Skin of body (tissue), 2 donors: ENCODE data around the gene PTP4A2. TPM values are rescaled to one million over a fixed set of nuclear protein-coding genes. Genes with fewer than 3 reads are reported as not detected.

ENCODE experiments used
- DNase-seq: peaks from one replicate; lab custom pipeline; 2025; lab: John Stamatoyannopoulos, UW
- total RNA-seq: library from RNA; depleted of rRNA; stranded (reverse); fragments of >200 nt; gene quantifications from one replicate; pipeline ENCODE4 v1.2.3, GENCODE V29; 2014

PTP4A2 gene
- total RNA-seq, result 173 TPM

DNA sequence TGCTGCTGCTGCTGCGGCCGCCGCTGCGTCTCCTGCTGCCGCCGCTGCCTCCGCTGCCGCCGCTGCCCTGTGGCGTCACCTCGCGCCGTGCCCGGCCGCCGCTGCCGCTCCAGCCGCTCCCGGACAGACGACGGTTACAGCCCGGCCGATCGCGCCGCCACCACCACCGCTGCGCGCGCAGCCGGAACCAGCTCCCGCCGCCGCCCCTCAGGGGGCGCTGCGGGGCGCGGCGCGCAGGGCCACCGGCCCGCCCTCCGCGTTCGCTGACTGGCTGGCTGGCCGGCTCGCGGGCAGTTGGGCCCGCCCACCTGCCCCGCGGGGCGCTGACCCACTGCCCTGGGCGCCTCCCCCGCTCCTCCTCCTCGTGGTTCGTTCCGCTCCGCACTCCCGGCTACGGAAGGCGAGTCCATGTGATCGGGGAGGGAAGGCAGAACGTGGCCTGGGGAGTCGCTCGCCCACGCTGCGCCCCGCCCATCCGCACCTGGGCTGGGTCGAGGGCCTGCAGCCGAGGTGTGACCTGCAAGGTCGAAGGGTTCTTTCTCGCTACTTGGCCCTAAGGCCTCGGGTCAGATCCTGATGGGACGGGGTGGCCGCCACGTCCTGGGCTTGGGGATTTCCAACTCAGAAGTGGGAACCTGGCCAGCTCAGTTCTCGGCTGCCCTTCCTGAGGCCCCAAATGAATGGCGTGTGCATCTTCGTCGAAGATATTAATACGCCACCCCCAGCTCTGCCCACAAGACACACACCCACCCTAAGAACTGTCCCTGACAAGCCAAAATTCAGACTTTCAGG is at the start of gene PTP4A2:
Gene PTP4A2, minus strand, starts transcription at position 185 of the 792 bp plus-strand sequence. CDS start 19,303 bp downstream, outside the sequence.
- DNase-seq, result peak; percentile 86

DNA sequence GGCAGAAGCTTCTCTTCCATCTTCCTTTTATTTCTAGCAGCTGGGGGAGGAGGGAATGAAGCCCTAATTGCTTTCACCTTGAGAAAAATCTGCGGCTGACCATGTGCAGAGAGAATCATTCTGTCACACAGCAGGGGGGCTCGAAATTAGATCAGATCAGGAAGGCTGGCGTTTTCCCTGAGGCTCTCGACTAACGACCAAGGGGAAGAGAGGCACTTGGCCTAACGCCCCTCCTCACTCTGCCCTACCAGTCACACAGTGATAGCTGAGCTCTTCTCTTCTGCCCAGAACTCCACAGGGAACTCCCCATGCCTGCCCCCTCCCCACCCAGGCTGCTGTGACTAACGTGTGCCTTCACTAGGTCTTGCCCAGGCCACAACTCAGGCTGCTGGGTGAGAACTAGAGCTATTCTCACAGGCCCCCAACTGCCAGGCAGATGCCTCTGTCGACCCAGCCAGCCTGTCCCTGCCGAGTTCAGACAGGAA is 49.0 kb upstream of the PTP4A2 start:
- DNase-seq, result no peak

DNA sequence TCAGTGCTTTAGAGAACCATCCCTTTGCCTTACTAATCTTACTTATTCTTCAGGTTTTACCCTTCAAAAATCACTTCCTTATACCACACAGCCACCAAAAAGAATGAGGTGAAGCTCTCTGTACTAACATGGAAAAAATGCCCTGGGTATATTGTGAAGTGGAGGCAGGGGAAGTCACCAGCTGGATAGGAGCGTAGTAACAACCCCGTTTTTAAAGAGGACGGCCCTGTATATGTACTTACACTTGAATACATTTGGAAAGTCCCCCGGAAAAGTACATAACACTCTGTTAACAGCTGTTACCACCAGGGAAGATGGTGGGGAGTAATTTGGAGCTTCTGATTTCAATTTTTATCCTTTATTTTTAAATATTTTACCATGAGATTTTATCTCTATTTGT is 47.3 kb upstream of the PTP4A2 start:
- no peak for DNase-seq

DNA sequence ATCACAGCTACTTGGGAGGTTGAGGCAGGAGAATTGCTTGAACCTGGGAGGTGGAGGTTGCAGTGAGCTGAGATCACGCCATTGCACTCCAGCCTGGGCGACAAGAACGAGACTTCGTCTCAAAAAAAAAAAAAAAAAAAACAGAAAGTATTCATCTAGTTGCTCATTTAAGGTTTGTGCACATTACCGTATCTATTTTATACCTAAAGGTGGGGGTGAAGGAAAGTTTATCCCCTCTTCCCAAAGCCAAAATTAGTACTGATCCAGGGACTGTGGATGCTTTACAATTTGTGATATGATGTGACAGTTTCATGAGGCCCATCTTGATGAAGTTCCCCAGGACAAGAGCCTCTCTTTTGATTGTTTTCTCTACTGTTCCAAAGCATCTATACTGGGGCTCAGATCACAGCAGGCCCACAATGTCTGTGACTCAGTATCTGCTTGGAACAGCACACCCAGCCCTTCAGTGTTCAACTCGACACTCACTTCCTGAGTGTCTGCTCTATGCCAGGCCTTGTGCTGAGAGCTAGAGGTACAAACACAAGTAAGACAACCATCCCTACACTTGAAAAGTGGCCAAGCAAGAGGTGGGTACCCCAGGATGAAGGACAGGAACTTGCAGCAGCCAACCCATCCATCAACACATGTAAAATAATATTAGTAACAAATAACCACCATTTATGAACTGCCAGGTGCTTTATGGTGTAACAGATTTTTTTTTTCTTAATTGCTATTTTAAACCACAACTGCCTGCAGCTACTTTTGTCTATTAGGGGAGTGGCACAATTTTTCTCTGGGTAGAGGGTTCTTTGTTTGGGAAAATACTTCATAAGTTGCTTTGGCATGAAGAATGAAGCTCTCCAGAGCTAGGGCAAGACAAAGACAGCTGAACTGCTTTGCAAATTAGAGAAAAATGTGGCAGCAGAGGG is 46.5 kb upstream of the PTP4A2 start:
- no peak for DNase-seq

DNA sequence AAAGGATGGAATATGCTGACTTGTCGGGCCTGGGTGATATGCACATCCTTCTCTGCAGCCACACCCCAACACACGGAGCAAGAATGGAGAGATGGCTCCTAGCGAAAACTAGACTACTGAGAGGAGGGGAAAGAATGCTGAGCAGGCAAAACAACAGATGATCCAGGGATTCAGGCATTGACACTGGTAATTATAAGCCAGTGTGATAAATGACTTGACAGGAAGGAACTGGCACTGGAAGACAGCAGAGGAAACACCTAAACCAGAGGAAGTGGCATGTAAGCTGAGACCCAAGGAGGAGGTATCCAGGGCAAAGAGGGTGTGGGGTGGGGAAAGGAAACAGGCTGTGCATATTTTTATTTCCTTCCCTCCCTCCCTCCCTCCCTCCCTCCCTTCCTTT is 43.8 kb upstream of the PTP4A2 start:
- no peak for DNase-seq

DNA sequence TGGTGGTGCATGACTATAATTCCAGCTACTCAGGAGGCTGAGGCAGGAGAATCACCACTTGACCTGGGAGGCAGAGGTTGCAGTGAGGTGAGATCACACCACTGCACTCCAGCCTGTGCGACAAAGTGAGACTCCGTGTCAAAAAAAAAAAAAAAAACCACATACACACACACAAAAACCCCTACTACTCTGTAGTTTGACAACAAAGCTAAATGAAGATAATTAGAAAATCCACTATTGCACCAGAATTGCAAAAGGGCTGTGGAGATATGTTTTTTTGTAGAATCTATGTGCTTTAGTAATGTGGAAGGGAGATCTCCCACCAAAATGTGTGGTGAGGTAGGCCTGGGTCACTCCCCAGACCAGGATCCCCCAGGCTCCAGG is 43.3 kb upstream of the PTP4A2 start:
- DNase-seq, result no peak

DNA sequence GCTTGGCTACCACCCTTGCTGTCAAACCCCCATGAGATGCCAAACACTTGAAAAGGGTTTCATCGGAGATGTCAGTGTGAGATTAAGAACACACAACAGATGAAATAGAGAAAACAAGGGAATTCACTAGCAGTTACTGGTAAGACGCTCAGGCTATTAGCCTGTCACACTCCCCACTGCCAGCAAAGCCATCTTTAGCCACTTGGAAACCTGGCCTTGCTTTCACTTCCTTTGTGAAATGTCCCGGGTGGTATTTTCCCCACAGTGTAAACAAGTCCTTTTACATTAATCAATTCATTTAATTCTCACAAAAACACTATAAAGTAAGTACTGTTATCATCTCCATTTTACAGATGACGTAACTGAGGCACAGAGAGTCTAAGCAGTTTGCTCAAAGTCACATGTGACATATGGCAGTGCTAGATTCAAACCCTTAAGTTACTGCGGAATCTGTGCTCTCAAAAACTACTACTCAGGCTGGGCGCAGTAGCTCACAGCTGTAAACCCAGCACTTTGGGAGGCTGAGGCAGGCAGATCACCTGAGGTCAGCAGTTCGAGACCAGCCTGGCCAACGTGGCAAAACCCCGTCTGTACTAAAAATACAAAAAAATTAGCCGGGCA is 42.8 kb upstream of the PTP4A2 start:
- DNase-seq, result no peak

DNA sequence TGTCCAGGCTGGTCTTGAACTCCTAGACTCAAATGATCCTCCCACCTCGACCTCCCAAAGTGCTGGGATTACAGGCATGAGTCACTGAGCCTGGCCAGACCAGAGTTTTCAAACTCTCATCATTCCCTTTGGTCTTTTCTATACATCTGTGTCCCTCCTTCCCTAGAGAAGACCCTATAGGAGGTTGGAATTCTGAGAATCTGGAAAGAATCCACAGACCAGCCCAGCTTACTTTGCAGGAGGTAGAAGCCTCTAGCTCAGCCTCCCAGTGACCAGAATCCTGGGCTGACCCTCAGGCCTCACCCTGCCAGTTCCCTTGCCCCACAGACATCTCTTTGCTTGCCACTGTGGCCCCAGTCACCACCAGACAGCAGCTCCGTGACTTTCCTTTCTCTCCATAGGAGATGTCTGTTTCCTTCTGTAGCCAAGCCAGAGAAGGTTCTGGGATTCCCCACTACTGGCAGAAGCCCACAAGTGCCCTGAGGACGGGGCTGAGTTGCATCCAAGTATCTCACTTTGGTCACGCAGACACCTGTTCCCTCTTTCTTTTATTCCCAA is 40.8 kb upstream of the PTP4A2 start:
- no peak for DNase-seq

DNA sequence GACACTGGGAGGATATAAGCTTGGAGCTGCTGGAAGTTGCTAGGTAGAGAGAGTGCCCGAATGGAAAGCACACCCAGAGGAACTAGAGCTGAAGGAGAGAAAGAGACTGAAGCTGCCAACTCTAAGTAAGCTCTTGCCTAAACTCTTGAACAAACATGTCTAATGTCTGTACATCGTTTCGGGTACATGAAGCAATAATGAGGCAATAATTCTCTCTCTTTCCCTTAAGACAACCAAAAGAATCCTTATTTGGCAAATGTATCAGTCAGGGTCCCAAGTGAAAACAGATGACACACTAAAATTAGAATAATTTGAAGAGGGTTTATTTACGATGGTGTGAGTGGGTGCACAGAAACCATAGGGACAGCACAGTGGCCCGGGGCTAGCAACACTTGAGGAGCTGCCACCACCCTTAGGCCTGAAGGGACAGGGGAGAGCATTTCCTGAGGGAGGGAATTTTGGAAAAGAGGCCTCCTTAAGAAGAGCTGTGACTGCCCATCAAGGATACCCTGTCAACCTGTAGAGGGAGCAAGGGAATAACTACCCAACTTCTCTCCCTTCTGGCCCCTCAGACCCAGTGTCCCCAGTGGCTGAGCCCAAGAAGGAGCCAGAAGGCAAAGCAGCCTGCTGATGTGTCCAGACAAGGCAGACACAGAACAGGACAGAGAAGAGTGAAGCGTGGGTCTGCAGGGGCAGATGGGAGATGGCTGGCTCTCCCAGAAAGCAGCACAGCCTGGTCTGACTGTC is 39.4 kb upstream of the PTP4A2 start:
- DNase-seq, result peak; percentile 89

DNA sequence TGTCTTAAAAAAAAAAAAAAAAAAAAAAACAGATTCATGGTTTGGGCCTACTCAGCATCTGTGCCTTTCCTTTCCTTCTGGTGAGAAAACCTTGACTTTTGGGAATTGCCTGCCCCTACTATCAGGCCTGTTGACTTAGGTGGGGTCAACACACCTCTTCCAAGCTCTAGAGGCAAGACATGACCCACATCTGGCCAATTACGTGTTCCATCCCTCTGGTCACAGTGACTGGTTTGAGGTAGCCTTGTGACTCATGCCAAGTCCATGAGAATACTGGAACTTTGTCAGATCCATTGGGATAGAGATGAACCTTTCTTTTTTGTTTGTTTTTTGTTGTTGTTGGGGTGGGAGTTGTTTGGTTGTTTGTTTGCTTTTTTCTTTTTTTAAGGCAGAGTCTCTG is 38.2 kb upstream of the PTP4A2 start:
- DNase-seq, result no peak

DNA sequence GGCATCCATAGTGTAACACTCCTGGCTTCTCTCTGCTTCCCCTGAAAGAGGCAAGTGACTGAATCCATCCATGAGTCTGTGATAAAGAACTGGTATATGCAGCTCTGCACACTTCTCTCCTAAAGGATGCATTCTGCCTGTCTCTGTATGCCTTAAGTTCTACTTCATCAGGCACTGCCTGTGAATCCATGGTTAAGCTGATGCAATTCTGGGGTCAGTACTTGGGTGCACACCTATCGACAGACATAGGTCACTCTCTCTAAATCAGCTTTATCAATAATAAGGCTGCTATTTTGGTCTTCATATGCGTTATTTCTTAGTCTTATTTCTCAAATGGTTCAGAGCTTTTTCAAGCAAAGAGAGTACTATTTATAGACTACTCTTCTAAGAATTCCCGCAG is 32.7 kb upstream of the PTP4A2 start:
- no peak for DNase-seq

DNA sequence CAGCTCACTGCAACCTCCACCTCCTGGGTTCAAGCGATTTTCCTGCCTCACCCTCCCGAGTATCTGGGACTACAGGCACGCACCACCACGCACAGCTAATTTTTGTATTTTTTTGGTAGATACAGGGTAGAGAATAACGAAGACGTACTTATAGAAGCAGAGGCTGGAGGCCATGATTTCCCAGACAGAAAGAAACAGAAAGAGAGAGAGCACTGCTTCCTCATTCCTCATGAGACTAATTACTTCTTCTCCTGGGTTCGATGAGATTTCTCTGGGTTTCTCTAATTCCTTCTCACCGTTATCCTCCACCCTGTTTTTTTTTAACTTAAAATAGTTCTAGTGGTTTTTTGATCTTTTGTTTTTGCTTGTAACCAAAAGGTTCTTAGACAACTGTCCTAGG is 23.4 kb upstream of the PTP4A2 start:
- DNase-seq, result no peak

DNA sequence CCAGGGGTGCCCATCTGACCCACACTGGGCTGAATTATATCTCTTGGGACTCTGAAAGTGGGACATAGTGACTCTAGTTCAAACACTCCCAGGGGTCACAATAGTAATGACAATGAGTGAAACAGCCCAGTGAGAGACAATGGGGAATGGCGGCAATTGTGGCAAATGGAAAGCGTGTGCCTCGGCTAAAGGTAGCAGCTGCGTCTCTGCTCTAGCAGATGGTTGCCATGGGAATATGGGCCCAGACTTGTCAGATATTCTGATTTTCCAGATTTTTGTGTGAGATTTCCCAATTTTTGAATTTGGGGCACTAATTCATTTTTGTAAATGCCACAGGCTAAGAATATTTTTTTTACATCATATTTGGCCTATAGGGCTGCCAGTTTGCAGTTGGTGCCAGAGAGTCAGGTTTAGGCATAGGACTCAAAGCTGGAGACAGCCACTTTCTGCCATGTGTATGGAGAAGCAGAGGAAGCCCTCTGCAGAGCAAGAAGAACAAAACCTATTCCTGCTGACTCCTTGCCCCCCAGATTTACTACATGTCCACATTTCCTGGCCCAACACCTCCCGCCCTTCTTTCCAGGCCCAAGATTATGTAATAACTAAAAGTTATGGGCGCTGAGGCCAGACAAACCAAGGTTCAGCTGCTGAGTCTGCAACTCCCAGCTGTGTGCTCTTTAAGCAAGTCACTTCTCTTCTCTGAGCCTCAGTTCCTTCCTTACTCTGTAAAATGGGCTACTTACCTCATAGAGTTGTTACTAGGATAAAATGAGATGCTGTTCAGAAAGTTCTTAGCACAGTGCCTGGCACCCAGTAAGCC is 21.6 kb upstream of the PTP4A2 start:
- DNase-seq, result no peak

DNA sequence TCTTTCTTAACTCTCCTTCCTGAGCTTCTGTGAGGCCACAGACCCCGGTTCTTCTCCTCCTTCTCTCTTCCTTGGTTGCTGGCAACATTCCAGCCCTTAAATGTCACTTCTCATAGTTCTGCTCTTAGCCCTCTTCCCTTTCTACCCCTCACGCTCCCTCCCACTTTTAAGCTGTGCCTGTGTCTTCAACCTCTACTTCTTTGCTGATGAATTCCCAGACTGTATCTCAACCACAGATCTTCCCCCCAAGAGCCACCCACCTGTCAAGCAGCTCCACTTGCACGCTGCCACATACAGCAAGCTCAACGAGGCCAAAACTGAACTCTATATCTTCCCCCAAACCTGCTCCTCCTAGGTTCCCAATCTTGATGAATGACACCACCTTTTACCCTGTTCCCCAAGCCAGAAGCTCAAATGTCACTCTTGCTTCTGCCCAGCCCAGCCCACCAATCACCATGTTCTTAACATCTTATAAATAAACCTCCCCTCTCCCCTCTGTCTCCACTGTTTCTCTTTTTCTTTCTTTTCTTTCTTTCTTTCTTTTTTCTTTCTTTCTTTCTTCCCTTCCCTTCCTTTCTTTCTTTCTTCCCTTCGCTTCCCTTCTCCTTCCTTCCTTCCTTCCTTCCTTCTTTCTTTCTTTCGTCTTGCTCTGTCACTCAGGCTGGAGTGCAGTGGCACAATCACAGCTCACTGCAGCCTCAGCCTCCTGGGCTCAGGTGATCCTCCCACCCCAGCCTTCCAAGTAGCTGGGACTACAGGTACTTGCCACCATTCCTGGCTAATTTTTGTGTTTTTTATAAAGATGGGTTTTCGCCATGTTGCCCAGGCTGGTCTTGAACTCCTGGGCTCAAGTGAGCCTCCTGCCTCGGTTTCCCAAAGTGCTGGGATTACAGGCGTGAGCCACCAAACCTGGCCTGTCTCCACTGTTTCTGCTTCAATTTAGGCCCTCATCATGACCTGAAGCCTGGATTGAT is 19.8 kb upstream of the PTP4A2 start:
- DNase-seq, result no peak

DNA sequence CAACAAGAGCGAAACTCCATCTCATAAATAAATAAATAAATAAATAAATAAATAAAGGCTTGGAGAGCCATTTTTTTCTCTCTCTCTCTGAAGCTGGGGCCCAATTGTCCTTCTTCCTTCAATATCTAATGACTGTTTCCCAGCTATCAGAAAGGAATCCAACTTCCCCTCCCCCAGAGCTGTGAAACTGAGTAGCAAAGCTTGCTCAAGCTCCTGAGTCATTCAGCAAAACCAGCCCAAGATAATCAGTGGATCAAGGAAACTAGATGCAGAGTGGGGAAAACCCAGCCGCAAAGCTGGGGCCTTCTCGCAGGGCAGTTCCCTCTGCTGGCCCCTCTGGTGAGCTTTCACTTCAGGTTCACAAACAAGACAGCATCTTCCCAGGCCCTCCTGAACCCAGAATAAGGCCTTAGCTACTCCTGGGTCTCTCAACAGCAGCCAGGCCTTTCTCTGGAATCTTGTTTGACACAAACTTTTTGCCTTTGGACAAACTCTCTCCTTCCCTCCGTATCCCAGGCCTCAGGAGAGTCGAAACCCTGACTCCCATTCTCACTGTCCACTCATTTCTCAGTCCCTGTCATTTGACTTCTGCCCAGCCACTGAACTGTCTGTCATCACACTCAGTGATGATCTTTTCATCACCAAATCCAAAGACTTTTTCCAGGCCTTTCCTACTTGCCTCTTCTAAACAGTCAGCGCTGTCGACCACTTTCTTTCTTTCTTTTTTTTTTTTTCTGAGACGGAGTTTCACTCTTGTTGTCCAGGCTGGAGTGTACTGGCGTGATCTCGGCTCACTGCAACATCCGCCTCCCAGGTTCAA is 18.0 kb upstream of the PTP4A2 start:
- DNase-seq, result peak; percentile 53

DNA sequence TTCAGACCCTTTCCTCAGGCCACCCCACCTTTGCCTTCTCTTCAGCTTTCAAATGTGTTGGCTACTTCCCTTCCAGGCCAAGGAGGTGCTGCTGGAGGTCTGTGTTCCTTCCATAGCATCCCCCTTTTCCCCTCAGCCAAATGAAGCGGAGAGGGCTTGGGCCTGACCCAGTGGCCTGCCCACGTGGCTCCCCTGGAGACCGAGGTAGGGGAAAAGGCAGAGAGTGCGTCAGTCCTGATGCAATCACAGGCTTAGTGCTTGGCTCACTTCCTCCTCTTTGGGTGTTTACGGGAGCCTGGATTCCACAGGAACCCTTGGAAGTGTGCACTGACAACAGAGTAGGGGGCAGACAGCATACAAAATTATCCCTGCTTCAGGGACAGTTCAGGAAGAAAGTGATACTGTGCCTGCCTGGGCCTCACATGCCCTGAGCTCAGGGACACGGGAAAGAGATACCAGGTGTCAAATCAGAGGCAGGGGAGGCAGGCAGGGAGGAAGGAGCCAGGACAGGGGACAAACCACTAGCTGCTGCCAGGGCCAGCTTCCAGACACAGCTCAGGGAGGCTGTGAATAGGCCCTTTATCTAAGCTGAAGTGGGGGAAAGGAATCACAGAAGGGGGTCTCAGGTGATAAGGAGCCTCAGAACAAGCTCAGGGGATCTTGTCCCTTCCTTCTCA is 16.6 kb upstream of the PTP4A2 start:
- peak; percentile 56 for DNase-seq

DNA sequence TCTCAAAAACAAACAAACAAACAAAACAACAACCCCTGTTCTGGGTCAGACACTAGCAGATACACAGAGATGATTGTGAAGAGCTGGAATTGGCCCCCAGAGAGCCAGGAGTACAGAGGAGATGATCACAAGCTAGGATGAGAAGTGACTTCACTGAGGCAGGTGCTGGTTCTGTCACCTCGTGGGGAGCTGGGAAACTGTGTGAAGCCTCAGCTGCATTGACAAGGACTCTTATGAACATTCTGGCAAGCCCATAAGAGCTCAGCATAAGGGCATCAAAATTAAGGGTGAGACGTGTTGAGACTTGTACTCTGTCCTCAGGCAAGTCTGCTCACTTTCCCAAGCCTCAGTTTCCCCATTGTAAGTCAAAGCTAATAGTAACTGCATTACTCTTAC is 14.7 kb upstream of the PTP4A2 start:
- DNase-seq, result no peak
